Upper lobe of left lung (tissue), 6 donors: ENCODE data around the gene SRSF8. TPM values are rescaled to one million over a fixed set of nuclear protein-coding genes. Genes with fewer than 3 reads are reported as not detected.
A peak's percentile ranks its signal among the peaks of the same experiment; 100 is the strongest.

Source experiments
- ATAC-seq, 2 donors: fragments of 200-7000 bp; cut with Tn5 transposase; one replicate each; pipeline ENCODE4 v1.9.1; 2022; ENCODE audit warnings: mild to moderate bottlenecking in 2 of 2, moderate library complexity in 2 of 2; ENCODE audit not compliant: low FRiP score in 2 of 2
- DNase-seq, 2 donors: peaks; one replicate each; pipeline ENCODE4 v3.0.0-alpha.2; 2019 to 2020
- H3K27ac ChIP-seq, 4 donors: fragments of 200-600 bp; sonication (generic); one replicate each; pipeline ENCODE4 v1.5.1; 2016 to 2019
- H3K27me3 ChIP-seq, 4 donors: fragments of 200-600 bp; sonication (generic); one replicate each; pipeline ENCODE4 v1.5.1; 2017 to 2019
- H3K36me3 ChIP-seq, 4 donors: fragments of 200-600 bp; sonication (generic); one replicate each; pipeline ENCODE4 v1.5.1; 2016 to 2019
- H3K4me1 ChIP-seq, 4 donors: fragments of 200-600 bp; sonication (generic); one replicate each; pipeline ENCODE4 v1.5.1; 2018 to 2019
- H3K4me3 ChIP-seq, 4 donors: fragments of 200-600 bp; sonication (generic); one replicate each; pipeline ENCODE4 v1.5.1; 2017 to 2019; ENCODE audit warnings: mild to moderate bottlenecking in 2 of 4, moderate library complexity in 1 of 4
- H3K9me3 ChIP-seq, 4 donors: fragments of 200-600 bp; sonication (generic); one replicate each; pipeline ENCODE4 v1.5.1; 2018 to 2019
- CTCF ChIP-seq, 6 experiments: fragments of 450-650 bp in 4 of 6; fragments of 200-600 bp in 2 of 6; sonication (generic) in 2 of 6; IDR thresholded peaks; one replicate each; pipeline ENCODE4 v1.5.1; 2016 to 2019; ENCODE audit warnings: antibody characterized with exemption in 6 of 6
- EP300 ChIP-seq, 4 donors: sonication (generic); formaldehyde crosslinking; IDR thresholded peaks; one replicate each; pipeline ENCODE4 v1.5.1; 2017; ENCODE audit warnings: antibody characterized with exemption in 4 of 4, control low read depth in 2 of 4
- POLR2A ChIP-seq, 4 donors: fragments of 450-650 bp; IDR thresholded peaks; one replicate each; pipeline ENCODE4 v1.5.1; 2016 to 2017; ENCODE audit warnings: antibody characterized with exemption in 4 of 4, mild to moderate bottlenecking in 2 of 4
- POLR2AphosphoS5 ChIP-seq, 2 donors: sonication (generic); formaldehyde crosslinking; IDR thresholded peaks; one replicate each; pipeline ENCODE4 v1.5.1; 2017; ENCODE audit warnings: antibody characterized with exemption in 2 of 2
- WGBS, 2 donors: methylation state at CpG; one replicate each; pipeline ENCODE4 v1.1.5; 2017 to 2018; 5-methylcytosine and 5-hydroxymethylcytosine counted together
- total RNA-seq, 6 donors: library from RNA; depleted of rRNA in 4 of 6; stranded (reverse); fragments of >200 nt in 4 of 6; gene quantifications; one replicate each; pipeline versions ENCODE4 v1.1.0 to v1.2.1, GENCODE V29; 2016 to 2021
- donor health status: DM: no; HTN: no; CAD: no; lungs with moderate emphysema.
- donor health status: DM: no; HTN: yes; CAD: no; lungs with severe emphysema.

SRSF8 gene
- total RNA-seq, 6 donors from 2014 or later, result 16.8 to 42.9 (median 35.7) TPM

DNA sequence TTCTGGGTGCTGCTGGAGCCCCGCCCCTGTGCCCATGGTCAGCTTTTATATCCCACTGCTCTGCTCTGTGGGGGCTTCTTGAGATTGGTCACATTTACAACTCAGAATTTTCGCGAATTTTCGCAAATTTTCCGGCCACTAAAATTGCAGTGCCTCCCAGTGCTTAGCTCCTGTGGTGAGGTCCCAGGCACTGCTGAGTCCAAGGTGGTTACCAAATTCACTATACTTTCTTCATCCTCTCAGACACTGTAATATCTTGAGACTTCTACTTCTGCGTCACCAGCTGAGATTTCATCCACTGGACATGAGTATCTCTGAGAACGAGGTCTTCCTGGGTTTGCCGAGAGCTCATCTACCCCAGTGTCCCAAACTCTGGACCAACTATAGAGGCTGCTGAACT lies 8.8 kb upstream of the SRSF8 start:
- Histone ChIP-seq H3K27me3 (no peaks in the 10 kb centered on the region), H3K27ac (no peak overlapping the region), H3K4me1 (no peaks in the 10 kb centered on the region), H3K4me3 (no peak overlapping the region), H3K36me3 (no peaks in the 10 kb centered on the region), H3K9me3 (no peaks in the 10 kb centered on the region)
- DNase-seq (no peak), ATAC-seq (no peak)
- TF ChIP-seq POLR2A (IDR thresholded peaks at IDR 0.05) (no peak), POLR2AphosphoS5 (IDR thresholded peaks at IDR 0.05) (no peak), CTCF (IDR thresholded peaks at IDR 0.05) (no peak), EP300 (IDR thresholded peaks at IDR 0.05) (no peak)
- WGBS, 2 donors, result 94 to 95% methylated on average over 8 of the region's 8 CpGs

DNA sequence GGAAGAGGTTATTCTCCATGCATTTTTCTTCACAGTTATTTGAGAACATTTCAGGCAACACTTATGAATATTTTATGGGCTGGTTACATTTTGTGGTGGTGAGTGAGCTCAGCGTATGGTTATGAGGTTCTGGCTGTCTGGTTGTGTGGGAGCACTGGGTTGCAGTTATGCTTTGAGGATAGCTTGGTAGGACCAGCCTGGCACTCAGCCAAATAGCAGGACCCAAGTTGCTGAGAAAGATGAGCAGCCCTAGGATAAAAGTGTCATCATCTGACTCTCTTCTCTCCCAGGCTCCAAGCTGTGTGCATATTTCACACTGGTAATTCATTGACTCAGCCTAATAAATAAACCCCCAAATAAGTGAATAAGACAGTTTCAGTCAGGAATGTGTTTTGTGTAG lies 8.1 kb upstream of the SRSF8 start:
- H3K9me3 ChIP-seq, result no peaks in the 10 kb centered on the region
- no peaks in the 10 kb centered on the region for H3K36me3 ChIP-seq
- no peak for ATAC-seq
- no peak for TF ChIP-seq POLR2A (IDR thresholded peaks at IDR 0.05)
- 74 to 80% methylated on average over 1 of the region's 1 CpG for WGBS, 2 donors
- H3K4me3 ChIP-seq, result no peak overlapping the region
- no peaks in the 10 kb centered on the region for H3K27me3 ChIP-seq
- DNase-seq, result no peak
- H3K4me1 ChIP-seq, result no peaks in the 10 kb centered on the region
- H3K27ac ChIP-seq, result no peak overlapping the region

- Histone ChIP-seq H3K27ac (no peak overlapping the region), H3K36me3 (no peaks in the 10 kb centered on the region), H3K4me1 (no peaks in the 10 kb centered on the region), H3K9me3 (no peaks in the 10 kb centered on the region), H3K27me3 (no peaks in the 10 kb centered on the region), H3K4me3 (no peak overlapping the region)
- TF ChIP-seq POLR2A (IDR thresholded peaks at IDR 0.05) (no peak), CTCF (IDR thresholded peaks at IDR 0.05) (no peak), POLR2AphosphoS5 (IDR thresholded peaks at IDR 0.05) (no peak), EP300 (IDR thresholded peaks at IDR 0.05) (no peak)
- WGBS, 2 donors, result 82 to 87% methylated on average over 6 of the region's 6 CpGs
- no peak for ATAC-seq
- DNase-seq, result no peak
Observed at GRCh38 chr11:95059046-95059445, 7.7 kb upstream of the SRSF8 start.

DNA sequence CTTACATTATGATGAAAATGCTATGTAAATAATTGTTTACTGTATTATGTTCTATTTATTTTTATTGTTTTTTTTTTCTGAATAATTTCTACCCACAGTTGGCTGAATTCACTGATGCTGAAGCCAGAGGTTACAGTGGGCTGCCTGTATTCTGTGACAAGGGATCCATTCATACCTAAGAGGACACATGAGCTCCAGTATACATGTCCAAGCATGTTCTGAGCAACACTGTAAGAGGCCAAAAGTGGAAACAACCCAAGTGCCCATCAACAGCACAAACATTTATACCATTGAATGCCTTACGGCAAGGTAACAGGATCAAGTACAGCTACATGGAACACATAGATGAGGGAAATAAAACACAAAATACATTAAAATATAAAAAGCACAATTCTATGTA lies 1.4 kb upstream of the SRSF8 start:
- no peaks in the 10 kb centered on the region for H3K36me3 ChIP-seq
- DNase-seq (no peak), ATAC-seq (no peak)
- H3K4me1 ChIP-seq, result peaks cover 6 to 15% (median 10%) of the 10 kb centered on the region in 4 donors
- H3K9me3 ChIP-seq, result no peaks in the 10 kb centered on the region
- 90 to 97% methylated on average over 1 of the region's 1 CpG for WGBS, 2 donors
- H3K4me3 ChIP-seq, result no peak overlapping the region
- TF ChIP-seq CTCF (IDR thresholded peaks at IDR 0.05), result no peak
- no peak for TF ChIP-seq POLR2AphosphoS5 (IDR thresholded peaks at IDR 0.05)
- TF ChIP-seq POLR2A (IDR thresholded peaks at IDR 0.05), result no peak
- no peak for TF ChIP-seq EP300 (IDR thresholded peaks at IDR 0.05)
- H3K27me3 ChIP-seq, result no peaks in the 10 kb centered on the region
- no peak overlapping the region for H3K27ac ChIP-seq

GRCh38 chr11:95067039-95067840 lies 521 bp downstream of the SRSF8 start:
- peak; percentile 93 to 94 for ATAC-seq
- WGBS, 2 donors, result 0 to 1% methylated on average over 20 to 41 of the region's 98 CpGs
- TF ChIP-seq POLR2AphosphoS5 (IDR thresholded peaks at IDR 0.05) (peak; percentile 75 to 87), EP300 (IDR thresholded peaks at IDR 0.05) (no peak), POLR2A (IDR thresholded peaks at IDR 0.05) (peak in 2 of 4 donors; percentile 78 to 80), CTCF (IDR thresholded peaks at IDR 0.05) (peak; percentile 61 to 90 (median 68))
- H3K4me1 ChIP-seq, result peaks cover 6 to 15% (median 10%) of the 10 kb centered on the region in 4 donors
- no peaks in the 10 kb centered on the region for H3K9me3 ChIP-seq
- no peaks in the 10 kb centered on the region for H3K36me3 ChIP-seq
- H3K27ac ChIP-seq, result peak overlapping the region; percentile 93 to 99 (median 96)
- H3K27me3 ChIP-seq, result no peaks in the 10 kb centered on the region
- peak overlapping the region; percentile 63 to 76 (median 70) for H3K4me3 ChIP-seq
- DNase-seq, result peak; percentile 69 to 97
